ENCODE measurements around the gene ALDH3B2.
"Not testable (repeated sequence)": the region's sequence is repeated elsewhere in the genome, so short reads cannot be mapped to it uniquely, and the experiment has no call there.

The ALDH3B2 gene

DNA sequence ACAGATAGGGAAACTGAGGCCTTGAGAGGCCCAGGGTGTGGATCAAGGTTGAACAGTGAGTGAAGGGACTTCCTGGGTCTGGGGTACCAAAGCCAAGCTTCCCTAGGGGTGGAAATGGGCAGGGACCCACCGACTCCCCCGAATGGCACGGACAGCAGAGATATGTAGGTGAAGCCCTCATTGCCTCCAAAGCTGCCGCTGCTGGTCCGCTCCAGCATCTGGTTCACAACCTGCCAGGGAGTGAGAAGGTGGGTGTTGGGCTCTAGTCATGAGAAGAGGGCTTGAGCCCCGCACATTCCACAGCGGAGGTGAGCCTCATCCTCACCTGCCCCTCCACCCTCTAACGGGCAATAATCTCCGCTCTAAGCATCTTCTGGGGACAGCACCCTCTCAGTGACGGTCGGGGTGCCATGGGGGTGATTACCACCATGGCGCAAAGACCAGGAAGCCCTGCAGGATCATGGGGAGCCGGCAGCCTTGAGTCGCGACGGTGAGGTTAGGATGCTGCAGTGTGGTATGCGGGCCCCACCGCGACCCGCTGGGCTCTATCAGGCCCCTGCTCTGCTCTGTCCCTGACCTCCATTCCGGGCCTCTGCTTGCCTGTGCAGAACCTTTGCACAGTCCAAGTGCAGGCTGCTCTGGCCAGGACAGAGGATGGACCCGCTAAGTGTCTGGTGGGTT lies 10.8 kb downstream of the ALDH3B2 start:
- TF ChIP-seq, protein P1, sequence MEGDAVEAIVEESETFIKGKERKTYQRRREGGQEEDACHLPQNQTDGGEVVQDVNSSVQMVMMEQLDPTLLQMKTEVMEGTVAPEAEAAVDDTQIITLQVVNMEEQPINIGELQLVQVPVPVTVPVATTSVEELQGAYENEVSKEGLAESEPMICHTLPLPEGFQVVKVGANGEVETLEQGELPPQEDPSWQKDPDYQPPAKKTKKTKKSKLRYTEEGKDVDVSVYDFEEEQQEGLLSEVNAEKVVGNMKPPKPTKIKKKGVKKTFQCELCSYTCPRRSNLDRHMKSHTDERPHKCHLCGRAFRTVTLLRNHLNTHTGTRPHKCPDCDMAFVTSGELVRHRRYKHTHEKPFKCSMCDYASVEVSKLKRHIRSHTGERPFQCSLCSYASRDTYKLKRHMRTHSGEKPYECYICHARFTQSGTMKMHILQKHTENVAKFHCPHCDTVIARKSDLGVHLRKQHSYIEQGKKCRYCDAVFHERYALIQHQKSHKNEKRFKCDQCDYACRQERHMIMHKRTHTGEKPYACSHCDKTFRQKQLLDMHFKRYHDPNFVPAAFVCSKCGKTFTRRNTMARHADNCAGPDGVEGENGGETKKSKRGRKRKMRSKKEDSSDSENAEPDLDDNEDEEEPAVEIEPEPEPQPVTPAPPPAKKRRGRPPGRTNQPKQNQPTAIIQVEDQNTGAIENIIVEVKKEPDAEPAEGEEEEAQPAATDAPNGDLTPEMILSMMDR (IDR thresholded peaks at IDR 0.05; ENCODE audit: insufficient read depth, missing control alignments): no peak
- DNase-seq (ENCODE audit: insufficient read length, low spot score) (no peak), FAIRE-seq (no peak)

DNA sequence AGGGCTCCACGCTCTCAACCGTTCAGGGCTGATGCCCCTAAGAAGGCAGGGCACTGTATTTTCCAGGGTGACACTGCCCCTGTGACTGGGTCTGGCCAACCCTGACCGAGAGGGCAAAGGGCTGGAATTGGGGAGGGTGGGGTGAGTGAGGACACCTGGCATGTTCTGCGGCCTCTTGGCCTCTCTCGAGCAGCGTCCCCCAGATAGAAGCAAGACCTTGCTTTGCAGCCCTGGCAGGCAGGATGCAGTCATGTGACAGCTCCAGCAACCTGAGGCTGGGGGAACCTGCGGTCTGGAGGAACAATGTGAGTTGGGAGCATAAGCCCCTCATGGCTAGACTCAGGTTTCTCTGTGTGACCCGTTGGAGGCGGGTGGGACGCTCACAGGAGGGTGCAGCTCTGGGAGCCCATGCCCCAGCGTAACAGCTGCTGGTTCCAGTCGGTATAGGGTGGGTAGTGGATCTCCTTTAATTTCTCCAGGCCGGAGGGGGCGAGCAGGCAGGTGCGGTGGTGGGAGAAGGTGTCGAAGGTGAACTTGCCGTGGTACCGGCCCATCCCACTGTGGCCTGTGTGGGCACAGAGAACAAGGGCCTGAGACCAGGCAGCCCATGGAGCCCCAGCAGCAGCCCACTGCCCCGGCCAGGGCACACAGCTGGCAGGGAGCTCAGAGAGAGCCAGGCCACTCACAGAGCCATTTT lies 11.4 kb downstream of the ALDH3B2 start:
- DNase-seq (ENCODE audit: insufficient read length, low spot score): no peak
- FAIRE-seq: no peak
- TF ChIP-seq, protein P1 (IDR thresholded peaks at IDR 0.05; ENCODE audit: insufficient read depth, missing control alignments): no peak

DNA sequence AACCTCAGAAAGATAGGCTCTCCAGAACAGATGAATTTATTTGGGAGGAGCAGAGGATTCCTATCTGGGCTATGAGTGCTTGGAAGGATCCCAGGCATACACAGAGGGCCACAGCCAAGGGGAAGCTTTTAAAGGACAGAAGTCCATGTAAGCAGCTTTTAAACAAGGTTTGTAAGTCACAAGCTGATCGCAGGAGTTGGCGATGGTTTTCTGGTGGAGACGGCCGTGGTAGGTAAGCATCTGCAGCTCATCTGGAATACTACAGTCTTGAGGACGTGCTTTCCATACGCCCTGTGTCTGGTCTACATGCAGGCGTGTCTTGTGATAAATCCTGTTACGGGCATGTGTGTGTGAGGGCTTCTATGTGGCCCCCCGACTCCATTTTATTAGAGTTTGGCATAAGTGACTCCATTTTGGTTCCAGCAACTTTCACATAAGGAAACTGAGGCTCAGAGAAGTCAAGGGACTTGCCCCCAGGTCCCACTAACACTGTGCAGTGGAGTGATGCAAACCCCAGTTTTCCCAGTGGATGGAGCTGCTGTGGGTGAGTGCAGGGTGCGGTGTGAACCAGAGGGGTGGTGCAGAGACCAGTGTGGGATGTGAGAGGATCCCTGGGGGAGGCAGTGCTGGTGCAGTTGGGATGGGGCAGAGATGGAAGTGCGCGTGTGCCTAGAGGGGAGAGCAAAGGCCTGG lies 12.1 kb downstream of the ALDH3B2 start:
- FAIRE-seq (no peak), DNase-seq (ENCODE audit: insufficient read length, low spot score) (no peak)
- TF ChIP-seq, protein P1 (IDR thresholded peaks at IDR 0.05; ENCODE audit: insufficient read depth, missing control alignments): no peak

DNA sequence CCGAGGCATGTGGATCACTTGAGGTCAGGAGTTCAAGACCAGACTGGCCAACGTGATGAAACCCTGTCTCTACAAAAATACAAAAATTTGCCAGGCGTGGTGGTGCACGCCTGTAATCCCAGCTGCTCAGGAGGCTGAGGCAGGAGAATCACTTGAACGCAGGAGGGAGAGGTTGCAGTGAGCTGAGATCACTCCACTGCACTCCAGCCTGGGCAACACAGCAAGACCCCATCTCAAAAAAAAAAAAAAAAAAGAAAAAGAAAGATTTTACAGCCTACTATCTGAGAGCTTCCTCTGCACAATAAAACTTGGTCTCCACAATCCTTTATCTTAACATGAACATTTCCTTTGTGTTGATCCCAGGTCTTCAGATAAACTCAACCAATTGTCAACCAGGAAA lies 13.7 kb downstream of the ALDH3B2 start:
- FAIRE-seq; DNase-seq (ENCODE audit: insufficient read length, low spot score): not testable (repeated sequence)

DNA sequence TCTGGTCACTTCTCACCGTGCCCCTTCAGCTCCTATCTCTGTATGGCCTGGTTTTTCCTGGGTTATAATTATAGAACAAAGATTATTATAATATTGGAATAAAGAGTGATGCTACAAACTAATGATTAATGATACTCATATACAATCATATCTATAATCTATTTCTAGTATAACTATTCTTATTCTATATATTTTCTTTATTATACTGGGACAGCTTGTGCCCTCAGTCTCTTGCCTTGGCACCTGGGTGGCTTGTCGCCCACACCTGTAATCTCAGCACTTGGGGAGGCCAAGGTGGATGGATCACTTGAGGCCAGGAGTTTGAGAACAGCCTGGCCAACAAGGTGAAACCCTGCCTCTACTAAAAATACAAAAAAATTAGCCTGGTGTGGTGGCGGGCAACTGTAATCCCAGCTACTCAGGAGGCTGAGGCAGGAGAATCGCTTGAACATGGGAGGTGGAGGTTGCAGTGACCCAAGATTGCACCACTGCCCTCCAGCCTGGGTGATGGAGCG lies 14.7 kb downstream of the ALDH3B2 start:
- FAIRE-seq; DNase-seq (ENCODE audit: insufficient read length, low spot score): not testable (repeated sequence)

DNA sequence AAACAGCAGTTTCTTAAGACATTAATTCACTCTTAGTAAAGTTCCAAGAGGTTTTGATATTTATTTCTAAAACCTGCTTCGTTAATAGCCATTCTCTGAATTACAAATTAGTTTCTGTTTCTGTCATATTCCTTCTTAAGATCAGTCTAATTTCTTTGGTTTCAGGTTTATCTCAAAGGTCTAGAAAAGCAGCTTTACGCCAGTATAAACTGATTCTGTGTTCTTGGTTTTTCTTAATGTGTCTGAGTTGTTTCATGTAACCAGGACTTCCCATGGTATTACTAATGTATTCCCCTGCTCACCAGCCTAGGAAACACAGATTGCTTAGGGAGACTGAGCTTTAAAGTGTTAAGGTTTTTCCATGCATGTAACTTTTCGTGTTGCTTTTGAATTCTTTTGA lies 17.1 kb downstream of the ALDH3B2 start:
- FAIRE-seq: no peak
- DNase-seq (ENCODE audit: insufficient read length, low spot score): no peak
- TF ChIP-seq, protein P1 (IDR thresholded peaks at IDR 0.05; ENCODE audit: insufficient read depth, missing control alignments): no peak

DNA sequence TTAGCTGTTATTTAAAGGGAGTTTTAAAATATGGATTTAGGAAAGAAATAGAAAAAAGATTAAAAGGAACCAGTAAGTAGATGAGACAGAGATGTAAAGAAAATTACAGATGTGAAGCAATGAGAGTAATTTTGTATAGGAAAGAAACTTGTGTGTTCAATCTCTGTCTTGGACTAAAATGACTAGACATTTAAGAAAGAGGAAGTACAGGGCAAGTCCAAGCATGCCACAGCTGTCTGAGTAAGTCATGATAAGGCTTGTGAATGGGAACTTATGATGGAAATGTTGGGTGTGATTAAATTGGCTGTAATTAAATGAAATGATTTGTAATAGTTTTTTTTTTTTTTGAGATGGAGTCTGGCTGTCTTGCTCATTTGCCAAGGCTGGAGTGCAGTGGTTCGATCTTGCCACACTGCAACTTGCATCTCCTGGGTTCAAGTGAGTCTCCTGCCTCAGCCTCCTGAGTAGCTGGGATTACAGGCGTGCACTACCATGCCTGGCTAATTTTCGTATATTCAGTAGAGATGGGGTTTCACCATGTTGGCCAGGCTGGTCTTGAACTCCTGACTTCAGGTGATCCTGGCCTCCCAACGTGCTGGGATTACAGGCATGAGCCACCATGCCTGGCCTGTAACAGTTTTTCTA lies 18.0 kb downstream of the ALDH3B2 start:
- TF ChIP-seq, protein P1 (IDR thresholded peaks at IDR 0.05; ENCODE audit: insufficient read depth, missing control alignments): no peak
- DNase-seq (ENCODE audit: insufficient read length, low spot score) (no peak), FAIRE-seq (no peak)
